Measurements from ENCODE around the gene ARHGAP26.

DNA sequence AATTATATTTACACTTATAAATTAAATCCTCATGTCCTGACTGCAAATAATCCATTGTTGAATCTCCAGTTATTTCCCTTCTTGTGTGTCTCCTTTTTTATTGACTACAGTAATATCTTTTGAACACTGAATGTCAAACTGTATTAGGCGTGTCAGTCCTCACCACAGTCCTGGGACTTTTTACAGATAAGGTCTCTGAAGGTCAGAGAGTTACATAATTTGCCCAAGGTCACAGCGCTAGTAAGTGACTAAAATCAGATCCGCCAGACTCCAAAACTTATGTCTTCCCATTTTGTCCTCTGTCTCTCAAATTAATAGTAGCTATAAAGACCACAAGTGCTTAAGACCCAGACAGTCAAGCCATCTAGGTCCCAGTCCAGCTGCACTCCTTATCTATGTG lies 359.0 kb downstream of the ARHGAP26 start:
- TF ChIP-seq, protein P1, sequence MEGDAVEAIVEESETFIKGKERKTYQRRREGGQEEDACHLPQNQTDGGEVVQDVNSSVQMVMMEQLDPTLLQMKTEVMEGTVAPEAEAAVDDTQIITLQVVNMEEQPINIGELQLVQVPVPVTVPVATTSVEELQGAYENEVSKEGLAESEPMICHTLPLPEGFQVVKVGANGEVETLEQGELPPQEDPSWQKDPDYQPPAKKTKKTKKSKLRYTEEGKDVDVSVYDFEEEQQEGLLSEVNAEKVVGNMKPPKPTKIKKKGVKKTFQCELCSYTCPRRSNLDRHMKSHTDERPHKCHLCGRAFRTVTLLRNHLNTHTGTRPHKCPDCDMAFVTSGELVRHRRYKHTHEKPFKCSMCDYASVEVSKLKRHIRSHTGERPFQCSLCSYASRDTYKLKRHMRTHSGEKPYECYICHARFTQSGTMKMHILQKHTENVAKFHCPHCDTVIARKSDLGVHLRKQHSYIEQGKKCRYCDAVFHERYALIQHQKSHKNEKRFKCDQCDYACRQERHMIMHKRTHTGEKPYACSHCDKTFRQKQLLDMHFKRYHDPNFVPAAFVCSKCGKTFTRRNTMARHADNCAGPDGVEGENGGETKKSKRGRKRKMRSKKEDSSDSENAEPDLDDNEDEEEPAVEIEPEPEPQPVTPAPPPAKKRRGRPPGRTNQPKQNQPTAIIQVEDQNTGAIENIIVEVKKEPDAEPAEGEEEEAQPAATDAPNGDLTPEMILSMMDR (optimal IDR thresholded peaks at IDR 0.05 in 1 of 3, IDR thresholded peaks at IDR 0.05 in 1 of 3, conservative IDR thresholded peaks at IDR 0.05 in 1 of 3; ENCODE audit: extremely low read depth in 1 of 3, insufficient read depth in 2 of 3, low read length in 3 of 3) = no peak
- TF ChIP-seq EZH2 (IDR thresholded peaks at IDR 0.05; ENCODE audit: low read length) = no peak

Data from keratinocyte (primary cell).